HL-60 (cell line): ENCODE data around the gene GRM2.
A peak's percentile ranks its signal among the peaks of the same experiment; 100 is the strongest.

Experiments used
- DNase-seq, 2 experiments: peaks; one replicate each; pipeline ENCODE4 v3.0.0-alpha.2; 2010 to 2020; ENCODE audit warnings: low read depth in 1 of 2, low spot score in 1 of 2
- H3K27ac ChIP-seq: fragments of 250-450 bp; sonication (Bioruptor Pico); replicated peaks from 2 replicates; pipeline ENCODE4 v1.5.1; 2020; ENCODE audit warnings: mild to moderate bottlenecking, moderate library complexity
- H3K27me3 ChIP-seq: fragments of 250-450 bp; sonication (Bioruptor Pico); 2 replicates; pipeline ENCODE4 v1.5.1; 2021; ENCODE audit warnings: mild to moderate bottlenecking, moderate library complexity; ENCODE audit not compliant: insufficient read depth, poor library complexity, severe bottlenecking
- H3K4me3 ChIP-seq: replicated peaks from 2 replicates; pipeline ENCODE4 v1.5.1; 2011; ENCODE audit warnings: mild to moderate bottlenecking, control low read depth, low read length; ENCODE audit not compliant: insufficient read depth
- GABPA ChIP-seq: IDR thresholded peaks from 2 replicates; pipeline ENCODE4 v1.6.1; 2012; ENCODE audit warnings: low read depth
- POLR2AphosphoS5 ChIP-seq: IDR thresholded peaks from 2 replicates; pipeline ENCODE4 v1.6.1; 2012; ENCODE audit warnings: low read depth
- SPI1 ChIP-seq: IDR thresholded peaks from 2 replicates; pipeline ENCODE4 v1.6.1; 2012; ENCODE audit warnings: low read depth, mild to moderate bottlenecking, borderline replicate concordance
- TF ChIP-seq, protein P1 (sequence below): IDR thresholded peaks from 2 replicates; pipeline ENCODE4 v1.6.1; 2012; ENCODE audit warnings: low read depth; ENCODE audit not compliant: insufficient replicate concordance
- TF ChIP-seq, protein P2 (sequence below): IDR thresholded peaks from one replicate; pipeline ENCODE4 v1.5.1; 2011; ENCODE audit warnings: low read length, control low read depth, inconsistent platforms; ENCODE audit not compliant: insufficient read depth

The GRM2 gene

DNA sequence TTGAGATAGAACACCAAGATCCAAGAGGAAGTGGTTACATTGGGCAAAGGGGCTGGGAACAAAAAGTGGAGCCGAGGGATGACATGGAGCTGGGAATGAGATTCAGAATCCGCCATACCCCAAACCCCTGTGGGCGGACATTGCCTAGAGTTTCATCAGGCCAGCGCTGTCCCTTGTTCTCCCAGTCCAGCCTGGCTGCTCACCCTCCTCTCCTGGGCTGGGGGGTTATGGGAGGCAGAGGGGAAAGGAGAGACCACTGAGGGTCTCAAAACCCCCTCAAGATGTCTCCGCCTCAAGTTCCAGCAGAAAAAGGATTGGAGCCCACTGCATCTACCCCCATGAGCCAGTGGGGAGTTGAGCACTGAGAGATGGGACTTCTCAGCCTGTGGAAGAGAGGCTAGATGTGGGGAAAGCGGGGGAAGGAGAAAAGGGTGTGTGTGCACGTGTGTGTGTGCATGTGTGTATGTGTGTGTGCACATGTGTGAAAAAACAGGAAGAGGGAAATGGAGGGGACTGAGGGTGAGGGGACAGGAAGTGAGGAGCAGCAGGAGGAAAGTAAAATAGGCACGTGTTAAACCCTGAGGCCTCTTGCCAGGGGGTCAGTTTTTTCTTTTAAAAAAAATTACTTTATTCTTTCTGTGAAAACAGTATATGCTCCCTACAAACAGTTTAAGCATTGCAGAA is 14.3 kb downstream of the GRM2 start:
- Histone ChIP-seq H3K4me3 (no peak overlapping the region), H3K27ac (no peak overlapping the region), H3K27me3 (no peaks in the 10 kb centered on the region)
- TF ChIP-seq POLR2AphosphoS5 (no peak), SPI1 (peak; percentile 75; the same call in 1 of the 2 replicates), GABPA (peak; percentile 73)
- TF ChIP-seq, protein P1, sequence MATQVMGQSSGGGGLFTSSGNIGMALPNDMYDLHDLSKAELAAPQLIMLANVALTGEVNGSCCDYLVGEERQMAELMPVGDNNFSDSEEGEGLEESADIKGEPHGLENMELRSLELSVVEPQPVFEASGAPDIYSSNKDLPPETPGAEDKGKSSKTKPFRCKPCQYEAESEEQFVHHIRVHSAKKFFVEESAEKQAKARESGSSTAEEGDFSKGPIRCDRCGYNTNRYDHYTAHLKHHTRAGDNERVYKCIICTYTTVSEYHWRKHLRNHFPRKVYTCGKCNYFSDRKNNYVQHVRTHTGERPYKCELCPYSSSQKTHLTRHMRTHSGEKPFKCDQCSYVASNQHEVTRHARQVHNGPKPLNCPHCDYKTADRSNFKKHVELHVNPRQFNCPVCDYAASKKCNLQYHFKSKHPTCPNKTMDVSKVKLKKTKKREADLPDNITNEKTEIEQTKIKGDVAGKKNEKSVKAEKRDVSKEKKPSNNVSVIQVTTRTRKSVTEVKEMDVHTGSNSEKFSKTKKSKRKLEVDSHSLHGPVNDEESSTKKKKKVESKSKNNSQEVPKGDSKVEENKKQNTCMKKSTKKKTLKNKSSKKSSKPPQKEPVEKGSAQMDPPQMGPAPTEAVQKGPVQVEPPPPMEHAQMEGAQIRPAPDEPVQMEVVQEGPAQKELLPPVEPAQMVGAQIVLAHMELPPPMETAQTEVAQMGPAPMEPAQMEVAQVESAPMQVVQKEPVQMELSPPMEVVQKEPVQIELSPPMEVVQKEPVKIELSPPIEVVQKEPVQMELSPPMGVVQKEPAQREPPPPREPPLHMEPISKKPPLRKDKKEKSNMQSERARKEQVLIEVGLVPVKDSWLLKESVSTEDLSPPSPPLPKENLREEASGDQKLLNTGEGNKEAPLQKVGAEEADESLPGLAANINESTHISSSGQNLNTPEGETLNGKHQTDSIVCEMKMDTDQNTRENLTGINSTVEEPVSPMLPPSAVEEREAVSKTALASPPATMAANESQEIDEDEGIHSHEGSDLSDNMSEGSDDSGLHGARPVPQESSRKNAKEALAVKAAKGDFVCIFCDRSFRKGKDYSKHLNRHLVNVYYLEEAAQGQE = no peak
- TF ChIP-seq, protein P2, sequence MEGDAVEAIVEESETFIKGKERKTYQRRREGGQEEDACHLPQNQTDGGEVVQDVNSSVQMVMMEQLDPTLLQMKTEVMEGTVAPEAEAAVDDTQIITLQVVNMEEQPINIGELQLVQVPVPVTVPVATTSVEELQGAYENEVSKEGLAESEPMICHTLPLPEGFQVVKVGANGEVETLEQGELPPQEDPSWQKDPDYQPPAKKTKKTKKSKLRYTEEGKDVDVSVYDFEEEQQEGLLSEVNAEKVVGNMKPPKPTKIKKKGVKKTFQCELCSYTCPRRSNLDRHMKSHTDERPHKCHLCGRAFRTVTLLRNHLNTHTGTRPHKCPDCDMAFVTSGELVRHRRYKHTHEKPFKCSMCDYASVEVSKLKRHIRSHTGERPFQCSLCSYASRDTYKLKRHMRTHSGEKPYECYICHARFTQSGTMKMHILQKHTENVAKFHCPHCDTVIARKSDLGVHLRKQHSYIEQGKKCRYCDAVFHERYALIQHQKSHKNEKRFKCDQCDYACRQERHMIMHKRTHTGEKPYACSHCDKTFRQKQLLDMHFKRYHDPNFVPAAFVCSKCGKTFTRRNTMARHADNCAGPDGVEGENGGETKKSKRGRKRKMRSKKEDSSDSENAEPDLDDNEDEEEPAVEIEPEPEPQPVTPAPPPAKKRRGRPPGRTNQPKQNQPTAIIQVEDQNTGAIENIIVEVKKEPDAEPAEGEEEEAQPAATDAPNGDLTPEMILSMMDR = no peak
- DNase-seq = peak in 1 of 2 experiments; percentile 22

DNA sequence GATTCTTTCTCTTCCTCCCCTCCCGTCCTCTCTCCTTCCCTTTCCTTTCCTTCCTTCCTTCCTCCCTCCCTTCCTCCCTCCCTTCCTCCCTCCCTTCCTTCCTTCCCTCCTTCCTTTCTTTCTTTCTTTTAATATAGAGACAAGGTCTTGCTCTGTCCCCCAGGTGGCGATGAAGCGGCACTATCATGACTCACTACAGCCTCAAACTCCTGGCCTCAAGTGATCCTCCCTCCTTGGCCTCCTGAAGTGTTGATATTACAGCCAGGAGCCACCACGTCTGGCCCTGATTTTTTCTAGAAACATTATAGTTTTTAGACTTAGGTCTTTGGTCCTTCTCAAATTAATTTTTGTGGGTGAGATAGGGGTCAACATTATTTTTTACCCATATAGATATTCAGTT is 15.5 kb downstream of the GRM2 start:
- Histone ChIP-seq H3K27ac (no peak overlapping the region), H3K27me3 (no peaks in the 10 kb centered on the region), H3K4me3 (no peak overlapping the region)
- DNase-seq = no peak
- TF ChIP-seq SPI1 (no peak), POLR2AphosphoS5 (no peak), GABPA (no peak)
- TF ChIP-seq, protein P2 = no peak
- TF ChIP-seq, protein P1 = no peak

DNA sequence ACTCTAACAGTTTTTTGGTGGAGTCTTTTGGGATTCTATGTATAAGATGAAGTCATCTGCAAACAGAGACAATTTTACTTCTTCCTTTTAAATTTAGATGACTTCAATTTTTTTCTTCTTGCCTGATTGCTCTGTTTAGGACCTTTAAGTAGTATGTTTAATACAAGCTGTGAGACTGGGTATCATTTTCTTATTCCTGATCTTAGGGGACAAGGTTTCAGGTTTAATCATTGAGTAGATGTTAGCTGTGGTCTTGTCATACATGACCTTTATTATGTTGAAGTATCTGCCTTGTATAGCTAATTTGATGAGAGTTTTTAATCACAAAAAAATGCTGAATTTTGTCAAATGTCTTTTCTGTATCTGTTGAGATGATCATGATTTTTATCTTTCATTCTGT is 20.6 kb downstream of the GRM2 start:
- Histone ChIP-seq H3K27me3 (no peaks in the 10 kb centered on the region), H3K27ac (no peak overlapping the region), H3K4me3 (no peak overlapping the region)
- TF ChIP-seq POLR2AphosphoS5 (no peak), SPI1 (no peak)
- DNase-seq = no peak

DNA sequence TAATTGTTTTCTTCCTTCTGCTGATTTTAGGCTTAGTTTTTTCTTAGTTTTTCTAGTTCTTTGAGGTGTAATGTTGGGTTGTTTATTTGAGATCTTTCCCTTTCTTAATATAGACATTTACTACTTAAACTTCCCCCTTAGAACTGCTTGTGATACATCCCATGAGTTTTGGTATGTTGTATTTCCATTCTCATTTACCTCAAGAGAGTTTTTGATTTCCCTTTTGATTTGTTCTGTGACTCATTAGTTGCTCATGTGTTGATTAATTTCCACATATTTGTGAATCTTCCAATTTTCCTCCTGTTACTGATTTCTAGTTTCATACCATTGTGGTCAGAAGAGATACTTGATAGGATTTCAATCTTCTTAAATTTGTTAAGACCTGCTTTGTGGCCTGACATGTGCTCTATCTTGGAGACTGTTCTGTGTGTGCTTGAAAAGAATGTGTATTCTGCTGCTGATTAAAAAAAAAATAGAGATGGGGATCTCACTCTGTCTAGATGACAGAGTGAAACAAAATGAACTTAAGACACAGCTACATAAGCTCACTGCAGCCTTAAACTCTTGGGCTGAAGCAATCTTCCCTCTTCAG is 22.3 kb downstream of the GRM2 start:
- TF ChIP-seq POLR2AphosphoS5 = no peak
- no peak for TF ChIP-seq GABPA
- TF ChIP-seq SPI1 = no peak
- TF ChIP-seq, protein P2 = no peak
- TF ChIP-seq, protein P1 = no peak
- Histone ChIP-seq H3K27me3 (no peaks in the 10 kb centered on the region), H3K27ac (no peak overlapping the region), H3K4me3 (no peak overlapping the region)
- no peak for DNase-seq
